Smooth muscle cell (in vitro differentiated cells): ENCODE data around the gene YRDC. TPM values are rescaled to one million over a fixed set of nuclear protein-coding genes. Genes with fewer than 3 reads are reported as not detected.

Experiments
- DNase-seq: peaks from one replicate; lab custom pipeline; 2025; ENCODE audit not compliant: unreplicated experiment; lab: John Stamatoyannopoulos, UW
- H2AFZ ChIP-seq: fragments of 200-600 bp; sonication (generic); 2 replicates; pipeline ENCODE4 v1.6.0; 2016; ENCODE audit warnings: antibody characterized with exemption, low read depth, mild to moderate bottlenecking
- H3F3A ChIP-seq: fragments of 200-600 bp; sonication (generic); 2 replicates; pipeline ENCODE4 v1.6.0; 2017; ENCODE audit warnings: antibody characterized with exemption, low read depth
- H3K27ac ChIP-seq: fragments of 200-600 bp; sonication (generic); 2 replicates; pipeline ENCODE4 v1.5.1; 2016; ENCODE audit warnings: low read depth, mild to moderate bottlenecking
- H3K27me3 ChIP-seq: fragments of 200-600 bp; sonication (generic); 2 replicates; pipeline ENCODE4 v1.6.1; 2016; ENCODE audit warnings: low read depth, mild to moderate bottlenecking
- H3K36me3 ChIP-seq: fragments of 200-600 bp; sonication (generic); 2 replicates; pipeline ENCODE4 v1.5.1; 2016; ENCODE audit warnings: low read depth
- H3K4me1 ChIP-seq: fragments of 200-600 bp; sonication (generic); 2 replicates; pipeline ENCODE4 v1.5.1; 2016; ENCODE audit warnings: low read depth
- H3K4me2 ChIP-seq: fragments of 200-600 bp; sonication (generic); 2 replicates; pipeline ENCODE4 v1.6.0; 2016; ENCODE audit warnings: mild to moderate bottlenecking
- H3K4me3 ChIP-seq: fragments of 200-600 bp; sonication (generic); 2 replicates; pipeline ENCODE4 v1.5.1; 2016; ENCODE audit warnings: mild to moderate bottlenecking
- H3K79me2 ChIP-seq: fragments of 200-600 bp; sonication (generic); 2 replicates; pipeline ENCODE4 v1.6.0; 2016; ENCODE audit warnings: low read depth, mild to moderate bottlenecking
- H3K9ac ChIP-seq: fragments of 200-600 bp; sonication (generic); 2 replicates; pipeline ENCODE4 v1.6.0; 2016; ENCODE audit warnings: low read depth
- H3K9me3 ChIP-seq: fragments of 200-600 bp; sonication (generic); replicated peaks from 2 replicates; pipeline ENCODE4 v1.5.1; 2016; ENCODE audit warnings: low read depth
- H4K20me1 ChIP-seq: fragments of 200-600 bp; sonication (generic); 2 replicates; pipeline ENCODE4 v1.6.0; 2016; ENCODE audit warnings: low read depth
- CTCF ChIP-seq: fragments of 200-600 bp; sonication (generic); IDR thresholded peaks from 2 replicates; pipeline ENCODE4 v1.5.1; 2017; ENCODE audit warnings: borderline replicate concordance, mild to moderate bottlenecking, antibody characterized with exemption; ENCODE audit not compliant: insufficient read depth, poor library complexity, severe bottlenecking
- WGBS: methylation state at CpG from one replicate; pipeline ENCODE4 v1.1.7; 2016; ENCODE audit warnings: low lambda C conversion rate; 5-methylcytosine and 5-hydroxymethylcytosine counted together
- polyA plus RNA-seq: library from polyadenylated mRNA; unstranded; fragments of >200 nt; fragmentation: Nextera tagmentation; extraction: Ambion mirVana; gene quantifications from 2 replicates; pipeline ENCODE4 v1.2.1, GENCODE V29; 2016
- total RNA-seq: library from RNA; depleted of rRNA; stranded (reverse); fragments of >200 nt; gene quantifications from 2 replicates; pipeline ENCODE4 v1.2.3, GENCODE V29; 2014

Gene YRDC
- total and polyA plus RNA-seq, 2 experiments from 2014 or later, result 29.6 to 46.0 TPM

DNA sequence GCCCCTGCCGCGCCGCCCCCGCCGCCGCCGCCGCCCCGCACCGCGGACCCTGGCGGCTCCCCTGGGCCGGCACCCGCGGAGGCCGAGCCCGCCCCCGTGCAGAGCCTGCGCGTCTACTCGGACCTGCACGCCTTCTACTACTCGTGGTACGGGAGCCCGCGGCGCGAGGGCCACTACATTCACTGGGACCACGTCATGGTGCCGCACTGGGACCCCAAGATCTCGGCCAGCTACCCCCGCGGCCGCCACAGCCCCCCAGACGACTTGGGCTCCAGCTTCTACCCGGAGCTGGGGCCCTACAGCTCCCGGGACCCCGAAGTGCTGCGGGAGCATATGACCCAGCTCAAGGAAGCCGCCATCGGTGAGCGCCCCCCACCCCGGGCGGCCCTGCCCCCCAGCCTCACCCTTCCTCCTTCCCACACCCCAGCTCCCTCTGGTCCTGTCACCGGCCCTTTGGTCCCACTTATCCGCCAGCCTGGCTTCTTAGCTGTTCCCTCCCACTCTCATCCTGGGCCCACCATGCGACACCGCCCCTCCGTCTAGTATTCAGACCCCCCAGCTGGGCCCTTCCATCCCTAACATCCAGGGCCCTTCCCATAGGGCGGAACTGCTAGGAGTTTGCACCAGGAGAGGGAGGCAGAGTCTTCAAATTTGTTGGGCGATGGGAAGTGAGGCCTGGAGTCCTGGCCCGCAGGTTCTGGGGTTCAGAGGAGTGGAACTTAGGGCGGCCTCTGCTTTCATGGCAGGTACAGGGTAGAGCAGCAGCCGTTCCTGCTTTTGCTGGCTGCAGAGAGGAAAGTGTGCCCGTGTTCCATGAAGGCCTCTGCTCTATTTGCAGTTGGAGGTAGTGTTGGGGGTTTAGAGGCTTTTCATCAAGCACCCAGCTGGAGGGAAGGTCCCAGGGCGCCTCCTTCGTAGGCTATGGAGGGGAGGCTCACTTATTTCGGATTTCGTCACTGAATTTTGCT, 13.4 kb downstream of the YRDC start:
- Histone ChIP-seq H3K4me2 (no peak overlapping the region), H2AFZ (no peak overlapping the region), H3K27ac (no peak overlapping the region), H3K9me3 (no peaks in the 10 kb centered on the region), H4K20me1 (no peaks in the 10 kb centered on the region), H3K9ac (no peak overlapping the region), H3F3A (no peaks in the 10 kb centered on the region), H3K36me3 (no peaks in the 10 kb centered on the region), H3K27me3 (peaks cover 50% of the 10 kb centered on the region), H3K79me2 (no peaks in the 10 kb centered on the region), H3K4me1 (peaks cover 3% of the 10 kb centered on the region), H3K4me3 (peak overlapping the region; percentile 52)
- no peak for TF ChIP-seq CTCF
- no peak for DNase-seq
- 24% methylated on average over 48 of the region's 59 CpGs for WGBS

DNA sequence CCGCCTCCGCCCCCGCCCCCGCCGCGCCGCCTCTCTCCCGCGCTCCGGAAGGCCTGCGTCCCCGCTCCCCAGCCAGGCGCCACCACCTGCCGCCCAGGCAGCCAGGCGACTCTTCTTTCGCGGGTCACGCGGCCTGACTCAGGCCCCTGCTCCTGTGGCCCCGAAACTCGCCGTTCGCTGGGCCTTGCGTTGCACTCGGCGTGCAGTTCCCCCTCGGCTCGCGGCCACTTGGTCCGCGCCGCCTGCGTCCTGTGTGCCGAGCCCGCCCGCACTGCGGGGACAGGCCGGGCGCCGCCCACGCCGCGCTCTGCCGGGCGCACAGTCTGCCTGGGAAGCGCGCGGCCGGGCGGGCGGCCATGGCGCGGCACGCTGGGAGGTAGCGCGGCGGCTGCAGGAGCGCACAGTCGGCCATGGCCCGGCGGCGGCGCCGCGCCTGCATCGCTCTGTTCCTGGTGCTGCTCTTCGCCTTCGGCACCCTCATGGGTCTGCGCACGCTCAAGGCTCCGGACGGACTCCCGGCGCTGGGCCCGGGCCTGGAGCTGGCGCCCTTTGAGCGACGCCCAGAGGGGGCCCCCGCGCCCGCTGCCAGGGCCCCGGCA, 14.1 kb downstream of the YRDC start, which contains the start of gene MANEAL:
Gene MANEAL, plus strand, starts transcription at position 75 of the 599 bp plus-strand sequence. Its CDS starts 336 bp downstream, at position 411.
- peaks cover 3% of the 10 kb centered on the region for H3K4me1 ChIP-seq
- no peak for TF ChIP-seq CTCF
- H3K27me3 ChIP-seq, result peaks cover 55% of the 10 kb centered on the region
- 1% methylated on average over 59 of the region's 82 CpGs for WGBS
- no peaks in the 10 kb centered on the region for H3K9me3 ChIP-seq
- H3K27ac ChIP-seq, result no peak within 1 kb of the TSS
- H3K36me3 ChIP-seq, result no peaks in the 10 kb centered on the region
- H3K9ac ChIP-seq, result no peak within 1 kb of the TSS
- no peak within 1 kb of the TSS for H2AFZ ChIP-seq
- no peaks in the 10 kb centered on the region for H3F3A ChIP-seq
- DNase-seq, result peak; percentile 13
- no peaks in the 10 kb centered on the region for H4K20me1 ChIP-seq
- no peaks in the 10 kb centered on the region for H3K79me2 ChIP-seq
- peak within 1 kb of the TSS; percentile 52 for H3K4me3 ChIP-seq
- H3K4me2 ChIP-seq, result peak within 1 kb of the TSS; percentile 90

- Histone ChIP-seq H3K79me2 (no peaks in the 10 kb centered on the region), H3K9ac (no peak overlapping the region), H3K4me2 (peak overlapping the region; percentile 90), H3K4me1 (peaks cover 3% of the 10 kb centered on the region), H2AFZ (no peak overlapping the region), H4K20me1 (no peaks in the 10 kb centered on the region), H3K27me3 (peaks cover 62% of the 10 kb centered on the region), H3K9me3 (no peaks in the 10 kb centered on the region), H3F3A (no peaks in the 10 kb centered on the region), H3K36me3 (no peaks in the 10 kb centered on the region), H3K4me3 (no peak overlapping the region), H3K27ac (no peak overlapping the region)
- no peak for TF ChIP-seq CTCF
- DNase-seq, result no peak
- WGBS, result 39% methylated on average over 33 of the region's 36 CpGs
These were observed 14.9 kb downstream of the YRDC start for GRCh38 chr1:37792943-37793686.
